SH-SY5Y (cell line): ENCODE results near the gene LAMA3.

Experiments
- GATA2 ChIP-seq: IDR thresholded peaks from 2 replicates; pipeline ENCODE4 v1.6.1; 2011; ENCODE audit warnings: mild to moderate bottlenecking, low read depth, low read length
- GATA3 ChIP-seq: IDR thresholded peaks from 2 replicates; pipeline ENCODE4 v1.6.1; 2011; ENCODE audit warnings: low read depth, mild to moderate bottlenecking, low read length, moderate library complexity

DNA sequence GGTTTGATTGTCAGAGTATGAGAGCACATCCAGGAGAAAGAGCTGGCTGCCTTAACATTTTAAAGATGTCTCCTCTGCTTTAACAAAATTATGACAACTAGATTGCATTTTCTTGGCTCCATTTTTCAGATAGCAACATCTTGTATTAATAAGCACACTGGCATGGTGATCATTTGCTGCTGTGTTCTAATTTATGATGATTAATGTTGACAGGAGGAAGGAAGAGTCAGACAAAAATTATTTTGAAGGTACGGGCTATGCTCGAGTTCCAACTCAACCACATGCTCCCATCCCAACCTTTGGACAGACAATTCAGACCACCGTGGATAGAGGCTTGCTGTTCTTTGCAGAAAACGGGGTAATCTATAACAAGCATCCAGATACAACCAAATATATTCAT is 227.1 kb downstream of the LAMA3 start:
- TF ChIP-seq GATA3 (no peak), GATA2 (no peak)
